Activated naive CD4-positive, alpha-beta T cell treated with anti-CD3 and anti-CD28 coated beads, Interleukin-2, amount 50 U/mL, for 16 hours (primary cell): ENCODE measurements around the gene FGF12.

Experiments used
- DNase-seq: peaks from one replicate; pipeline ENCODE4 v3.0.0-alpha.2; 2020

Gene FGF12

GRCh38 chr3:192408647-192409200 lies 318.6 kb downstream of the FGF12 start:
- DNase-seq, result no peak

GRCh38 chr3:192408007-192408646 lies 319.2 kb downstream of the FGF12 start:
- DNase-seq, result no peak

- no peak for DNase-seq
Observed at GRCh38 chr3:192399767-192400166, 327.6 kb downstream of the FGF12 start.

- no peak for DNase-seq
Observed at GRCh38 chr3:192397012-192397411, 330.3 kb downstream of the FGF12 start.

GRCh38 chr3:192395506-192395905 lies 331.8 kb downstream of the FGF12 start:
- DNase-seq, result no peak

GRCh38 chr3:192392986-192393385 lies 334.4 kb downstream of the FGF12 start:
- no peak for DNase-seq

- DNase-seq, result no peak
Observed at GRCh38 chr3:192382861-192383260, 344.5 kb downstream of the FGF12 start.

- no peak for DNase-seq
Observed at GRCh38 chr3:192373586-192373985, 353.8 kb downstream of the FGF12 start.

GRCh38 chr3:192373032-192373431 lies 354.3 kb downstream of the FGF12 start:
- DNase-seq, result no peak

GRCh38 chr3:192372616-192373015 lies 354.7 kb downstream of the FGF12 start:
- DNase-seq, result no peak

- no peak for DNase-seq
Observed at GRCh38 chr3:192371870-192372400, 355.4 kb downstream of the FGF12 start.

- no peak for DNase-seq
Observed at GRCh38 chr3:192367616-192368015, 359.7 kb downstream of the FGF12 start.

GRCh38 chr3:192366916-192367315 lies 360.4 kb downstream of the FGF12 start:
- DNase-seq, result no peak

GRCh38 chr3:192365571-192365970 lies 361.8 kb downstream of the FGF12 start:
- DNase-seq, result no peak

- no peak for DNase-seq
Observed at GRCh38 chr3:192364316-192364715, 363.0 kb downstream of the FGF12 start.

GRCh38 chr3:192354687-192355086 lies 372.7 kb downstream of the FGF12 start:
- DNase-seq, result no peak

- DNase-seq, result no peak
Observed at GRCh38 chr3:192352142-192352541, 375.2 kb downstream of the FGF12 start.

- no peak for DNase-seq
Observed at GRCh38 chr3:192351441-192351840, 375.9 kb downstream of the FGF12 start.

GRCh38 chr3:192340031-192340430 lies 387.3 kb downstream of the FGF12 start:
- DNase-seq, result no peak

- no peak for DNase-seq
Observed at GRCh38 chr3:192339214-192339613, 388.1 kb downstream of the FGF12 start.

- DNase-seq, result no peak
Observed at GRCh38 chr3:192336286-192336685, 391.1 kb downstream of the FGF12 start.

- DNase-seq, result no peak
Observed at GRCh38 chr3:192332386-192333291, 394.7 kb downstream of the FGF12 start.

- DNase-seq, result no peak
Observed at GRCh38 chr3:192331749-192332385, 395.5 kb downstream of the FGF12 start.
